ENCODE results near the gene DDRGK1.

DDRGK1 gene

GRCh38 chr20:3235666-3236324, 31.3 kb upstream of the DDRGK1 start:
- no peak for DNase-seq (ENCODE audit: low read depth)

DNA sequence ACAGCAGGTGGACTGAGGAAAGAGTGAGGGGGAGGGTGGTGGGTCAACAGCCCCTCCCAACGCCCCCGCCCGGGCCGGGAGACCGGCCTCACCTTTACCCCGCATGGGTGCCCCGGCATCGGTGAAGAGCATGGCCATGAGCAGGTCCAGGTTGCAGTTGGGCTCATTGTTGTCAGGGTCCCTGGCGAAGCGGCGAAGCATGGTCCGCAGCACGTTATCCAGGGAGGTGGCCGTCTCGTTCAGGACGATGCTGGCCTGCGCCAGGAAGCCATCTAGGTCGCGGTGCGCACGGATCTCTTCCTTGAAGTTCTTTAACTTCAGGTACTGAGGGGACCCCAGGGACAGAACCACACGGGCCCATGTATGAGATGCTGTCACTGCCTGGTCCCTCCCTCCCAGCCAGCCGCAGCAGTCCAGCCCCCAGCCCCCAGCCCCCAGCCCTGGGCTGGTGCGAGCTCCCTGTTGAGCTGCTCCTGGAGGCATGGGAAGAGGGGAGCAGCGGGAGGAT, 29.6 kb upstream of the DDRGK1 start:
- no peak for DNase-seq (ENCODE audit: low read depth)

DNA sequence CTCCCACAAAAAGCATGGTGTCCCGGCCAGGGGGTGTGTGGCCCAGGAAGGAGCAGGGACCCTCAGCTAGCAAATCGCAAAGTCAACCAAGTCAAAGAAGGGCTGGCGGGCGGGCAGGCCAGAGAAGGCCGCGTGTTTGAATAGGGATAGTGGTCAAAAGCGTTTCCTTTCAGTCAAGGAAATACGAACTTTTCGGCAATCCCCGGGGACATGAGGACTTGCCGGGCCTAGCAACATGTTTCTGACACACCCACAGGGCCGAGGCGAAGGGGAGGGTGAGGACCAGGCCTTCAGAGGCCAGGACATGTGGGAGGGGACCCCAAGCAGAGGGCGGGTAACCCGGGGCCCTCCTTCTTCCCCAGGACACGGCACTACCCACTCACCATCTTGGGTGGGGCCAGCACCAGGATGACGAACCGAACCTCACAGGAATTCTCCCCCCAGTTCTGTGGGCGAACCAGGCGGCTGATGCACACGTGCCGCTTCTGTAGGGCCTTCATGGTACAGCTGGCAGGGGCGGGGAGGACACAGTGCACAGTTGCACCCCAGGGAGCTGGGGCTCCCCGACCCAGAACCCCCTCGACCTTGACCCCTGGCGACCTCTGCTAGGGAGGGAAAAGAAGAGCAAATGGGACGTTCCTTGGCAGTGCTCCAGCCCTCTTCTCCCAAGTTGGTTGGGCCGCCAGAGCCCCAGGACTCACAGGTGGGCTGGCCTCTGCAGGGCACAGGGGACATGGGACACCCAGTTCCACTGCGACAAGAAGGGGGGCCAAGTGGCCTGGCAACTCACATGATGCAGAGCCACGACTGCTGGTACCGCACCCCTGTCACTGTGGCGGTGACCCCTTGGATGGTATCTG, 28.9 kb upstream of the DDRGK1 start:
- no peak for DNase-seq (ENCODE audit: low read depth)

- DNase-seq (ENCODE audit: low read depth): no peak
Measured at GRCh38 chr20:3231889-3232588, 27.6 kb upstream of the DDRGK1 start.

GRCh38 chr20:3231116-3231515, 26.6 kb upstream of the DDRGK1 start:
- DNase-seq (ENCODE audit: low read depth): no peak

DNA sequence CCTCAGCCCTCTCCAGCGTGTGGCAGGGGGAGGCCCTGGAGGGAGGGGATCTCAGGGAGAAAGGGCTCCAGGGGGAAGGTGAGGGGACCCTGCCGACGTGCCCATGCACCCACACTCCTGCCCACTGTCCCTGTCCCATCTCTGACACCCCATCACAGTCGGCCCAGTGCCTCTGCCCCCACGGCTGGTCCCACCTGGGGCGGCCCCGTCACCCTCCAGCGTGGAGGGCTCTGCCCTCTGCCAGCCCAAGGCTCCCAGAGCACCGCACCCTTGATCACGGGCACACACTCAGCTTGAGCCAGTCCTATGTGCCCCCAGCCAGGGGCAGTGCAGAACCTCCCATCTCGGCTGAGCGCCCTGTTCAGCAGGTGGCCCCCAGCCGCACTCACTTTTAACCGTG, 25.3 kb upstream of the DDRGK1 start:
- no peak for DNase-seq (ENCODE audit: low read depth)

GRCh38 chr20:3229158-3229557, 24.7 kb upstream of the DDRGK1 start:
- DNase-seq (ENCODE audit: low read depth): no peak

DNA sequence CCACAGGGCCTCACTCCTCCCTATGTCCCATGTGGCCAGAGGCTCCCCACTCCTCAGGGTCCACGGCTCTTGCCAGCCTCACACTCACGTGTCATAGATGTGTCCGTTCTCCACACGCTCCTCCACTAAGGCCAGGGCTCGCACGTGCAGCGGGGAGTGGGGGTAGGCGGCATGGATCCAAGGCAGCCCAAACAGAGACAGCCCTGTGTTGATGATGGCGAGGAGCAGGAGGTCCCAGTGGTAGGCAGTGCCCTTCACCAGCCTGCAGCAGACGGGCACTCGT, 24.2 kb upstream of the DDRGK1 start:
- no peak for DNase-seq (ENCODE audit: low read depth)

DNA sequence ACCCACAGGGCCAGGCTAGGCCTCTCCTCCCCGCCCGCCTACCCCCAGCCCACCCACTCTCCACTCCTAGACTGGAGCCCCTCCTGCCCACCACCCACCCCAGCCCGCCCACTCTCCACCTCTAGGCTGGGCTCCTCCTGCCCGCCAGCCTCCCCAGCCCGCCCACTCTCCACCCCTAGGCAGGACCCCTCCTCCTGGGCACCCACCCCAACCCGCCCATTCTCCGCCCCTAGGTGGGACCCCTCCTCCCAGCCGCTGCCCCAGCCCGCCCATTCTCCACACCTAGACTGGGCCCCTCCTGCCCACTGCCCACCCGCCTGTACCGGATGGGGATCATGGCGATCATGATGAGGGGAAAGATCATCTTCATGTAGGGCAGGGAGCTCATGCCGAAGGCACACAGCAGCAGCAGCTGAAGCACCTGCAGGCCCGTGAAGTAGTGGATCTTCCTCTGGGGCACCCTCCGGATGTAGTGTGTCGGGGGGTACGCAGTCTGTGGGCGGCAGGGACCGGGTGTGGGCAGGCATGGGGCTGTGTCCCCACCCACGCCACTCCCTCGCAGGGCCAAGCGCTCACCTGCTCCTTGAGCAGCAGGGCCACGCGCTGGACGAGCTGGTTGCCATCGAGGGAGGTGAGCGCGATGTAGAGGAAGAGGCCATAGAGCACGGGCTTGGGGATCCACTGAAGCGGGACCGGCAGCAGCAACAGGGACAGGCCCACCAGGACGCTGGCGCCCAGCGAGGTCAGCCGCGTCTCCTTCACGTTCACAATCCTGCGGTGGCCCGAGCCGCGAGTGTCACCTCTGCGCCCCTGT, 23.7 kb upstream of the DDRGK1 start:
- no peak for DNase-seq (ENCODE audit: low read depth)

DNA sequence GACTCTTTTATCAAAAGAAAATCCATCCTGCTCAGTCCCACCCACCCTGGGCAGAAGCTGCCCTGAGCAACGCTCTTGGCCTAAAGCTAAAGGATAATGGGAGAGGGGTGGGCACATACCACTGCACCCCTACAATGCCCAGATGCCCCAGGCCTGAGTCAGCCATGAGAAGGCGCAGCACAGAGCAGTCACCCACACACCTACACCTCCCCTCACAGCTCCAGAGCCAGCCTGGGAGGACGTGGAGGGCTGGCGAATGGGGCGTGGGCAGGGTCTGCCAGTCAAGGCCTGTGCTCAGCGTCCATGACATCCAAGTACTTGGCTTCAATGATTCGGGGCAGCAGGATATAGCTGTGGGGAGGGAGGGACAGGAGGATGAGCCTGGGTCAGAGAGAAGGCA, 23.0 kb upstream of the DDRGK1 start:
- no peak for DNase-seq (ENCODE audit: low read depth)

DNA sequence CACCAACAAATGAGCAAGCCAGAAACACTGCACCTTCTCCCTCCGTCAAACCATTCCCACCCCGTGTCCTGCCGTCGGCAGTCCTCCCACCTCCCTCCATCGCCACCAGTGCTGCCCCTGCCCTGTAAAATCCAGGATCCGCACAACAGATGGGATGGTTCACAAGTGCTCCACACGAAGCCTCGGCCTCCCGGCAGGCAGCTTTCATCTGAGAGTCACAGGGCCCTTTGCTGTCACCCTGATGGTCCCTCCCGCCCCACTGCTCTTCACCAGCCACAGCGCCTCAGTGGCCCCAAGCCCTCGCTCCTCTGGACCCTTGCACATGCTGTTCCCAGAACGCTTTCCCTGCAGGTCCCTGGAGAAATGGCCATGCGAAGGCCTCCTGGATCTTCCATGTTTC, 22.4 kb upstream of the DDRGK1 start:
- no peak for DNase-seq (ENCODE audit: low read depth)

GRCh38 chr20:3226093-3226492, 21.6 kb upstream of the DDRGK1 start:
- no peak for DNase-seq (ENCODE audit: low read depth)

- DNase-seq (ENCODE audit: low read depth): no peak
Measured at GRCh38 chr20:3224681-3225421, 20.4 kb upstream of the DDRGK1 start.

DNA sequence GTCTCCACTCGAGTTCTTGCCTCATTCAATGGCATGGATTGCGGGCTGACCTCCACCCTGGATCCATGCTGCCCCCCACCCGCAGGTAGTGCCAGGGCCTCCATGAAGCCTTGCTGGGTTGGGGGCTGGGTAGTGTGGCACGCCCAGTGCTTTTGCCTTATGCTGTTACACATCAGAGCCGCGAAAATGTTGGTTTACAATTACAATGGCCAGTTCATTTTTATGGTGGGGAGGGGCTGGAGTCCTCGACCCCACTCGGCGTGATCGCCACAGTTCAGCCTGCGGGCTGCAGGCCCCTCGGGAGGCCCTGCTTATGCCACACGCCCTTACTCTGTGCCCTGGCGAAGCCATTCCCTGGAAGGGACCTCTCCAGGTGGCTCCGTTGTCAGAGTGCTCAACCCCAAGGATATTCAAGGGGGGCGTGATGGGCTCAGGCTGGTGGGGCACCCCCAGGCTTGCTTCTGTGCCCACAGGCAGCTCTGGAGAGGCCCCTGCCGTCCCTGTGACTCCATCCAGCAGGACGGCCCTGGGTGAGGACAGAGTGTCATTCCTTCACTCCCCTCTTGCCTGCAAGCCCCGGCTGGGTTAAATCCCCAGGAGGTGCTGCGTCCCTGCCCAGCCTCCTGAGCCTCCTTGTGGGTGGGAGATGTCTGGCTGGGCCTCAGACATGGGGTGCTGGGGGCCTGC, 19.7 kb upstream of the DDRGK1 start:
- DNase-seq (ENCODE audit: low read depth): no peak

DNA sequence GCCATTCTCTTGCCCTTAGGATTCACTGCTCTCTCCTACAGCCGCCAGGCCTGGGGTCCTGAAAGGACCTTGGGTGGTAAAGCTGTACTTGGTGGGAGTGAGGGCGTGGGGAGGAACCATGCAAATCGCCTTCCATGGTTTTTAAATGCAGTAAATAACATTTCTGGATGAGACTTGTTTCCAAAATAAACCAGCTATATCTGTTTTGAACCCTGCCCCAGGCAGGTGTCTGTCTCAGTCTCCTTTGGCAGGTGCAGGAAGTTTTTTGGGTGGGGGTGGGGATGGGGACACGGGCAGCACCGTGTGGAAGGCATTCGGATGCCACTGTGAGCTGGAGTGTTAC, 19.1 kb upstream of the DDRGK1 start:
- no peak for DNase-seq (ENCODE audit: low read depth)

DNA sequence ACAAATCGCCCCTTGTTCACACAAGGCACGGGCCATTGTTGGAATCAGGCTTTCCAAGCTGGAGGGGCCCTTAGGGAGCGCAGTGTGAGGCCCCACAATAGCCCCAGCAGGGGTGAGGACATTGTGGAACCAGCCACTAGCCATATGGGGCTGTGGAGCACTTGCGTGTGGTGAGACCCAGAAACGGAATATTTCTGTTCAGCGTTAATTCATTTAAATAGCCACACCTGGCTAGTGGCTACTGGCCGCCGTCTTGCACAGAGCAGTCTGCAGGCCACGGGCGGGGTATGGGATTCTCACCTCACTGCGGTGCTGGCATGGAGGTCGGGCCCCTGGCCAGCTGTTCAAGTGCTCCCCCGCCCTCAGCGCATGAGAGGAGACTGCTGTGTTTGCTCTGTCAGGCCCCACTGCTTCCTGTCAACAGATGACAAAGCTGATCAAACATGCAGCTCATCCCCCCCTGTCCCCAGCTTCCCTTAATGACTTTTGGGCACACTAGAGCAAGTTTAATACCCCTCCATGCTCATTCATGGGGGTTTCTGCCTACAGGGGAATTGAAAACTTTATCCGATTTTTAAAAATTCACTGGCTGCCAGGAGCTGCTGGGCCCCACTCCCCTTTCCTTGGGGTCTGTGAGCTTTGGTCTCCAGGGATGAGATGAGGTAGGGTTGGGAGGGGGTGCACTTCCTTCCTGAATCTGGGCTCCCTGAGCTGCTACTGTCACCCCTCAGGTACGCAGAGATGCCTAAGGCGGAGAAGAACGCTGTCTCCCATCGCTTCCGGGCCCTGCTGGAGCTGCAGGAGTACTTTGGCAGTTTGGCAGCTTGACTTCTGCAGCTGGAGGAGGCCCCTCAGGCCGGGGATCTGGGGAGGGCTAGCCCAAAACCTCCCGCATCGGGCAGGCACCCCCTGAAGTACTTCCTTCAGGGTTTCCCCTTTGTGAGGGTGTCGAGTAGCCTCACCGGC, 18.4 kb upstream of the DDRGK1 start:
- DNase-seq (ENCODE audit: low read depth): no peak

DNA sequence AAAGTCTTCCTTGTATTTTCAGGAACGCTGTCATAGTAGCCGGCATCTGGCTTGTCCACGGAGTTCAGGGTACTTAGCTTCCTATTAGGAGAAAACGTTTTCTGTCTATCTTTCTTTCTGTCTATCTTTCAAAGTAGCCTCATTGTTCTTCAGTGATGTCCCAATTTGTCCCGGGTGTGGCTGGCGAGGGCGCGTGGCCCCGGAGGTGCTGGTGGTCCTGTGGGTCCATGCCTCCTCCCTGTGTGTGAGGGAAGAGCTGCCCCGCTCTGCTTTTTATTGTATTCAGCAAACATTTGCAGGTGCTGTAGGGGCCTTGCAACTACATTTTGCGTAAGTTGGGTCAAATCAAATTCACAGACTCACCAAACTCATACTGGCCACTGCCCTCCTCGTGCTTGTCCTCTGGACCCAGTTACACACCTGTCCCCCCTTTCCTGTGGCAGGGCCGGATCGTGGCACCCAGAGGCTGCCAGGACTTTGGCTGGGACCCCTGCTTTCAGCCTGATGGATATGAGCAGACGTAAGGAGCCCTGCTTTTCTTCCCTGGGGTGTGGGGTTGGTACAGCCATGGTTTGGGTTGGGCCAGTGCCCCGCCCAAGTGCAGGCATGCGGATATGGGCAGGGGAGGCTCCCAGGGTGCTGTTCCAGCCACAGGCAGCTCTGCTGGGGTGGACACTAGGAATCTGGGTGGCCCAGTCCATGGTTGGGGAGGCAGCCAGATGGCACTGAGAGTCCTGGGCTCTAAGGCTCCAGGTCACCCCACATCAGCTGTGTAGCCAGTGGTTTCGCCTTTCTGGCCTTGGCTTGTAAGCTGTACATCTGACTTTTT, 17.1 kb upstream of the DDRGK1 start:
- DNase-seq (ENCODE audit: low read depth): no peak

DNA sequence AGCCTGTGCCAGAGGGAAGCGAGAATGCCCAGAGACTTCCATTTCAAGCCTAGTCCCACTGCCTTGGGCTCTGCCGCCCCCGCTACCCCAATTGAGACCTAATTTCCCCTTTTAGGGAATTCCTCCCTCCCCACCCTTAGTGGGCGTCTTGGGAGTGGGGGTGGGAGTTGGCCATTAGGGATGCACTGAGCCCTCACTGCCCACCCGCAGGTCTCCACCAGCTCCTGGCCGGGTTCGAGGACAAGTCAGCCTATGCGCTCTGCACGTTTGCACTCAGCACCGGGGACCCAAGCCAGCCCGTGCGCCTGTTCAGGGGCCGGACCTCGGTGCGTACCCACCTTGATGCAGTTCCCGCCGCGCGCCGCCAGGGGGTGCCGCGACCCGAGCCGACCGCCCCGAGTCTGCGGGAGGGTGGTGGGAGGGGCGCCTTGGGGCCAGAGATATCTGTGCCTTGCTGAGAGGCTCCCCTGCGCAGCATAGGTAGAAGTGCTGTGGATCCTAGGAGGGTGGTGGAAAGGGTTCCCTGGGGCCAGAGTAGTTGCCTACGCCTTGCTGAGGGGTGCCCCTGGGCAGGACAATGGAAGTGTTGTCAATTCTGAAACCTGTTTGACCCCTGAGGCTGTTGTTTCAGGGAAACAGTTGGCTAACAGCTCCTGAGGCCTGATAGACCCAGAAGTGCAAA, 14.0 kb upstream of the DDRGK1 start:
- peak; percentile 62 for DNase-seq (ENCODE audit: low read depth)

Measured in activated T-helper 1 cell treated with Interleukin-2 at 50 U/mL for 16 hours (primary cell).